GM23338 (cell line): ENCODE data around the gene GNAT2.

Experiments
- CREB1 ChIP-seq: fragments of 250-450 bp; sonication (Bioruptor Pico); IDR thresholded peaks from 2 replicates; pipeline ENCODE4 v1.5.0; 2020; ENCODE audit warnings: low read depth, mild to moderate bottlenecking, moderate library complexity
- CTCF ChIP-seq, 2 experiments: fragments of 200-600 bp in 1 of 2; sonication (generic) in 1 of 2; conservative IDR thresholded peaks; 2 replicates each; pipeline versions ENCODE4 v1.5.1 to v1.6.1; 2016 to 2017; ENCODE audit warnings: antibody characterized with exemption in 2 of 2, low read depth in 2 of 2, mild to moderate bottlenecking in 2 of 2, moderate library complexity in 1 of 2
- EZH2 ChIP-seq: fragments of 200-600 bp; sonication (generic); IDR thresholded peaks from one replicate; pipeline ENCODE4 v1.8.0; 2017; ENCODE audit warnings: antibody characterized with exemption, mild to moderate bottlenecking, low read depth; ENCODE audit not compliant: unreplicated experiment
- EZH2phosphoT487 ChIP-seq: fragments of 200-600 bp; sonication (generic); IDR thresholded peaks from one replicate; pipeline ENCODE4 v1.8.1; 2018; ENCODE audit warnings: antibody characterized with exemption; ENCODE audit not compliant: unreplicated experiment
- JUNB ChIP-seq: IDR thresholded peaks from one replicate; pipeline ENCODE4 v1.6.1; 2016; ENCODE audit warnings: antibody characterized with exemption; ENCODE audit not compliant: unreplicated experiment
- NANOG ChIP-seq: IDR thresholded peaks from 2 replicates; pipeline ENCODE4 v1.6.1; 2016; ENCODE audit warnings: antibody characterized with exemption, borderline replicate concordance
- POLR2AphosphoS5 ChIP-seq: IDR thresholded peaks from 2 replicates; pipeline ENCODE4 v1.6.1; 2016; ENCODE audit warnings: antibody characterized with exemption, low read depth
- REST ChIP-seq: IDR thresholded peaks from one replicate; pipeline ENCODE4 v1.6.1; 2018; ENCODE audit warnings: antibody characterized with exemption; ENCODE audit not compliant: unreplicated experiment
- STAT1 ChIP-seq: IDR thresholded peaks from one replicate; pipeline ENCODE4 v1.6.1; 2016; ENCODE audit warnings: antibody characterized with exemption; ENCODE audit not compliant: unreplicated experiment
- ZNF114 ChIP-seq: fragments of 250-450 bp; sonication (Bioruptor Pico); IDR thresholded peaks from 2 replicates; pipeline ENCODE4 v1.5.0; 2020; ENCODE audit warnings: mild to moderate bottlenecking, moderate library complexity
- ZNF331 ChIP-seq: fragments of 250-450 bp; sonication (Bioruptor Pico); IDR thresholded peaks from 2 replicates; pipeline ENCODE4 v1.5.0; 2020; ENCODE audit warnings: low read depth, mild to moderate bottlenecking, moderate library complexity
- TF ChIP-seq, protein P1 (sequence below): IDR thresholded peaks from 2 replicates; pipeline ENCODE4 v1.6.1; 2016; ENCODE audit warnings: antibody characterized with exemption
- TF ChIP-seq, protein P2 (sequence below): fragments of 250-450 bp; sonication (Bioruptor Pico); IDR thresholded peaks from 2 replicates; pipeline ENCODE4 v1.5.0; 2020; ENCODE audit warnings: mild to moderate bottlenecking, moderate library complexity

- TF ChIP-seq CTCF (conservative IDR thresholded peaks at IDR 0.05; ENCODE audit: low read depth in 2 of 2): no peak
- TF ChIP-seq JUNB: no peak
- TF ChIP-seq EZH2phosphoT487: no peak
- TF ChIP-seq EZH2: no peak
- no peak for TF ChIP-seq REST
- TF ChIP-seq POLR2AphosphoS5: no peak
- TF ChIP-seq ZNF114 (CRISPR knock-in tag): no peak
- TF ChIP-seq, protein P1, sequence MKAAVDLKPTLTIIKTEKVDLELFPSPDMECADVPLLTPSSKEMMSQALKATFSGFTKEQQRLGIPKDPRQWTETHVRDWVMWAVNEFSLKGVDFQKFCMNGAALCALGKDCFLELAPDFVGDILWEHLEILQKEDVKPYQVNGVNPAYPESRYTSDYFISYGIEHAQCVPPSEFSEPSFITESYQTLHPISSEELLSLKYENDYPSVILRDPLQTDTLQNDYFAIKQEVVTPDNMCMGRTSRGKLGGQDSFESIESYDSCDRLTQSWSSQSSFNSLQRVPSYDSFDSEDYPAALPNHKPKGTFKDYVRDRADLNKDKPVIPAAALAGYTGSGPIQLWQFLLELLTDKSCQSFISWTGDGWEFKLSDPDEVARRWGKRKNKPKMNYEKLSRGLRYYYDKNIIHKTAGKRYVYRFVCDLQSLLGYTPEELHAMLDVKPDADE: no peak
- no peak for TF ChIP-seq CREB1
- no peak for TF ChIP-seq STAT1
- TF ChIP-seq ZNF331 (CRISPR knock-in tag): no peak
- TF ChIP-seq, protein P2, sequence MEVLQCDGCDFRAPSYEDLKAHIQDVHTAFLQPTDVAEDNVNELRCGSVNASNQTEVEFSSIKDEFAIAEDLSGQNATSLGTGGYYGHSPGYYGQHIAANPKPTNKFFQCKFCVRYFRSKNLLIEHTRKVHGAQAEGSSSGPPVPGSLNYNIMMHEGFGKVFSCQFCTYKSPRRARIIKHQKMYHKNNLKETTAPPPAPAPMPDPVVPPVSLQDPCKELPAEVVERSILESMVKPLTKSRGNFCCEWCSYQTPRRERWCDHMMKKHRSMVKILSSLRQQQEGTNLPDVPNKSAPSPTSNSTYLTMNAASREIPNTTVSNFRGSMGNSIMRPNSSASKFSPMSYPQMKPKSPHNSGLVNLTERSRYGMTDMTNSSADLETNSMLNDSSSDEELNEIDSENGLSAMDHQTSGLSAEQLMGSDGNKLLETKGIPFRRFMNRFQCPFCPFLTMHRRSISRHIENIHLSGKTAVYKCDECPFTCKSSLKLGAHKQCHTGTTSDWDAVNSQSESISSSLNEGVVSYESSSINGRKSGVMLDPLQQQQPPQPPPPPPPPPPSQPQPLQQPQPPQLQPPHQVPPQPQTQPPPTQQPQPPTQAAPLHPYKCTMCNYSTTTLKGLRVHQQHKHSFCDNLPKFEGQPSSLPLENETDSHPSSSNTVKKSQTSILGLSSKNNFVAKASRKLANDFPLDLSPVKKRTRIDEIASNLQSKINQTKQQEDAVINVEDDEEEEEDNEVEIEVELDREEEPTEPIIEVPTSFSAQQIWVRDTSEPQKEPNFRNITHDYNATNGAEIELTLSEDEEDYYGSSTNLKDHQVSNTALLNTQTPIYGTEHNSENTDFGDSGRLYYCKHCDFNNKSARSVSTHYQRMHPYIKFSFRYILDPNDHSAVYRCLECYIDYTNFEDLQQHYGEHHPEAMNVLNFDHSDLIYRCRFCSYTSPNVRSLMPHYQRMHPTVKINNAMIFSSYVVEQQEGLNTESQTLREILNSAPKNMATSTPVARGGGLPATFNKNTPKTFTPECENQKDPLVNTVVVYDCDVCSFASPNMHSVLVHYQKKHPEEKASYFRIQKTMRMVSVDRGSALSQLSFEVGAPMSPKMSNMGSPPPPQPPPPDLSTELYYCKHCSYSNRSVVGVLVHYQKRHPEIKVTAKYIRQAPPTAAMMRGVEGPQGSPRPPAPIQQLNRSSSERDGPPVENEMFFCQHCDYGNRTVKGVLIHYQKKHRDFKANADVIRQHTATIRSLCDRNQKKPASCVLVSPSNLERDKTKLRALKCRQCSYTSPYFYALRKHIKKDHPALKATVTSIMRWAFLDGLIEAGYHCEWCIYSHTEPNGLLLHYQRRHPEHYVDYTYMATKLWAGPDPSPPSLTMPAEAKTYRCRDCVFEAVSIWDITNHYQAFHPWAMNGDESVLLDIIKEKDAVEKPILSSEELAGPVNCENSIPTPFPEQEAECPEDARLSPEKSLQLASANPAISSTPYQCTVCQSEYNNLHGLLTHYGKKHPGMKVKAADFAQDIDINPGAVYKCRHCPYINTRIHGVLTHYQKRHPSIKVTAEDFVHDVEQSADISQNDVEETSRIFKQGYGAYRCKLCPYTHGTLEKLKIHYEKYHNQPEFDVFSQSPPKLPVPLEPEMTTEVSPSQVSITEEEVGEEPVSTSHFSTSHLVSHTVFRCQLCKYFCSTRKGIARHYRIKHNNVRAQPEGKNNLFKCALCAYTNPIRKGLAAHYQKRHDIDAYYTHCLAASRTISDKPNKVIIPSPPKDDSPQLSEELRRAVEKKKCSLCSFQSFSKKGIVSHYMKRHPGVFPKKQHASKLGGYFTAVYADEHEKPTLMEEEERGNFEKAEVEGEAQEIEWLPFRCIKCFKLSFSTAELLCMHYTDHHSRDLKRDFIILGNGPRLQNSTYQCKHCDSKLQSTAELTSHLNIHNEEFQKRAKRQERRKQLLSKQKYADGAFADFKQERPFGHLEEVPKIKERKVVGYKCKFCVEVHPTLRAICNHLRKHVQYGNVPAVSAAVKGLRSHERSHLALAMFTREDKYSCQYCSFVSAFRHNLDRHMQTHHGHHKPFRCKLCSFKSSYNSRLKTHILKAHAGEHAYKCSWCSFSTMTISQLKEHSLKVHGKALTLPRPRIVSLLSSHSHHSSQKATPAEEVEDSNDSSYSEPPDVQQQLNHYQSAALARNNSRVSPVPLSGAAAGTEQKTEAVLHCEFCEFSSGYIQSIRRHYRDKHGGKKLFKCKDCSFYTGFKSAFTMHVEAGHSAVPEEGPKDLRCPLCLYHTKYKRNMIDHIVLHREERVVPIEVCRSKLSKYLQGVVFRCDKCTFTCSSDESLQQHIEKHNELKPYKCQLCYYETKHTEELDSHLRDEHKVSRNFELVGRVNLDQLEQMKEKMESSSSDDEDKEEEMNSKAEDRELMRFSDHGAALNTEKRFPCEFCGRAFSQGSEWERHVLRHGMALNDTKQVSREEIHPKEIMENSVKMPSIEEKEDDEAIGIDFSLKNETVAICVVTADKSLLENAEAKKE: no peak
- no peak for TF ChIP-seq NANOG
These were observed 3.5 kb downstream of the GNAT2 start for GRCh38 chr1:109615879-109616278.
